PC-9 (cell line): ENCODE measurements around the gene OTULIN.

Experiments used
- EZH2 ChIP-seq: fragments of 200-600 bp; sonication (generic); IDR thresholded peaks from 2 replicates; pipeline ENCODE4 v1.8.0; 2017; ENCODE audit warnings: antibody characterized with exemption, low read depth
- TF ChIP-seq, protein P1 (sequence below): fragments of 200-600 bp; sonication (generic); conservative IDR thresholded peaks from 2 replicates; pipeline ENCODE4 v1.6.1; 2017; ENCODE audit warnings: mixed run types, antibody characterized with exemption, mild to moderate bottlenecking, moderate library complexity

DNA sequence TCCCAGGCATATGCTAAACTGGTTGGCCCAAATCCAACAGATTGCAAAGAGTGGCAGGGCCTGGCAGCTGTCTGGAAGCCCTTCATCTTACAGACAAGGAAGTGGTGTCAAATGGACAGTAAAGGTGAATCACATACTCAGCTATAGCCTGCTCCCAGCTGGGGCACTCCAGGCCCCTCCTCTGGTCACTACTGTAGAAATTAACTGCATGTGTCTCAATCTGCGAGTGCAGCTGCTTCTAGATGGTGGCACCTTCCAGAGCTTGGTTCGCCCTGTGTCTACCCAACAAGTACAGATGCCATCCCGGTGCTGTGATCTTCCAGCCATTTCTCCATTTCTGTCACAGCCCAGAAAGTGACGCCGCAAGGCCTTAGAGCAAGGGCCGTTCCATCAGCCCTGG is 50.2 kb downstream of the OTULIN start:
- TF ChIP-seq, protein P1, sequence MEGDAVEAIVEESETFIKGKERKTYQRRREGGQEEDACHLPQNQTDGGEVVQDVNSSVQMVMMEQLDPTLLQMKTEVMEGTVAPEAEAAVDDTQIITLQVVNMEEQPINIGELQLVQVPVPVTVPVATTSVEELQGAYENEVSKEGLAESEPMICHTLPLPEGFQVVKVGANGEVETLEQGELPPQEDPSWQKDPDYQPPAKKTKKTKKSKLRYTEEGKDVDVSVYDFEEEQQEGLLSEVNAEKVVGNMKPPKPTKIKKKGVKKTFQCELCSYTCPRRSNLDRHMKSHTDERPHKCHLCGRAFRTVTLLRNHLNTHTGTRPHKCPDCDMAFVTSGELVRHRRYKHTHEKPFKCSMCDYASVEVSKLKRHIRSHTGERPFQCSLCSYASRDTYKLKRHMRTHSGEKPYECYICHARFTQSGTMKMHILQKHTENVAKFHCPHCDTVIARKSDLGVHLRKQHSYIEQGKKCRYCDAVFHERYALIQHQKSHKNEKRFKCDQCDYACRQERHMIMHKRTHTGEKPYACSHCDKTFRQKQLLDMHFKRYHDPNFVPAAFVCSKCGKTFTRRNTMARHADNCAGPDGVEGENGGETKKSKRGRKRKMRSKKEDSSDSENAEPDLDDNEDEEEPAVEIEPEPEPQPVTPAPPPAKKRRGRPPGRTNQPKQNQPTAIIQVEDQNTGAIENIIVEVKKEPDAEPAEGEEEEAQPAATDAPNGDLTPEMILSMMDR, result no peak
- no peak for TF ChIP-seq EZH2
